Panc1 (cell line): ENCODE results near the gene FAM124B. TPM values are rescaled to one million over a fixed set of nuclear protein-coding genes. Genes with fewer than 3 reads are reported as not detected.

Source experiments
- ATAC-seq: fragments of 200-7000 bp; cut with Tn5 transposase; 2 replicates; pipeline ENCODE4 v1.9.1; 2020; ENCODE audit warnings: mild to moderate bottlenecking, moderate library complexity
- BruUV-seq: library from RNA; stranded (reverse); fragments of 400-500 nt; replicated peaks from 2 replicates; lab custom pipeline; 2021; lab: Mats Ljungman, UMichigan
- CTCF ChIA-PET: fragments of 300-600 bp; sonication (Branson Sonifier 250); formaldehyde crosslinking; loops from one replicate; lab custom pipeline; 2022; ENCODE audit warnings: antibody characterized with exemption; lab: Charles Lee
- POLR2A ChIA-PET: fragments of 300-600 bp; sonication (Branson Sonifier 250); formaldehyde crosslinking; loops from one replicate; lab custom pipeline; 2022; ENCODE audit warnings: antibody characterized with exemption; lab: Charles Lee
- DNase-seq: peaks from one replicate; pipeline ENCODE4 v3.0.0-alpha.2; 2010; ENCODE audit warnings: low read depth, low spot score
- H3K27ac ChIP-seq: 2 replicates; pipeline ENCODE4 v1.5.1; 2011; ENCODE audit warnings: mild to moderate bottlenecking, low read length, inconsistent platforms
- H3K27me3 ChIP-seq: fragments of 200-500 bp; sonication (Bioruptor generic); 2 replicates; pipeline ENCODE4 v1.6.0; 2014; ENCODE audit warnings: low read length, inconsistent platforms; ENCODE audit not compliant: control insufficient read depth, insufficient read depth
- H3K36me3 ChIP-seq: fragments of 200-500 bp; sonication (Bioruptor generic); 2 replicates; pipeline ENCODE4 v1.5.1; 2014; ENCODE audit warnings: inconsistent platforms, mild to moderate bottlenecking, low read length, moderate library complexity; ENCODE audit not compliant: control insufficient read depth, insufficient read depth
- H3K4me1 ChIP-seq: 2 replicates; pipeline ENCODE4 v1.5.1; 2011; ENCODE audit warnings: inconsistent platforms, mild to moderate bottlenecking, low read length, moderate library complexity; ENCODE audit not compliant: control insufficient read depth, insufficient read depth
- H3K4me3 ChIP-seq, 2 experiments: 2 replicates each; pipeline ENCODE4 v1.5.1; 2011 to 2012; ENCODE audit warnings: low read depth in 2 of 2, low read length in 2 of 2, mild to moderate bottlenecking in 2 of 2, inconsistent platforms in 1 of 2, moderate library complexity in 1 of 2
- H3K9me3 ChIP-seq: fragments of 200-500 bp; sonication (Bioruptor generic); 2 replicates; pipeline ENCODE4 v1.5.1; 2014; ENCODE audit warnings: low read depth, mild to moderate bottlenecking, inconsistent platforms, low read length, moderate library complexity; ENCODE audit not compliant: control insufficient read depth, insufficient read depth
- POLR2AphosphoS5 ChIP-seq: IDR thresholded peaks from 2 replicates; pipeline ENCODE4 v1.6.1; 2012; ENCODE audit warnings: mild to moderate bottlenecking, low read depth, low read length, moderate library complexity
- SIN3A ChIP-seq: IDR thresholded peaks from 2 replicates; pipeline ENCODE4 v1.6.1; 2012; ENCODE audit warnings: low read depth, mild to moderate bottlenecking, low read length, moderate library complexity, borderline replicate concordance; ENCODE audit not compliant: insufficient read depth
- TCF7L2 ChIP-seq: IDR thresholded peaks from 2 replicates; pipeline ENCODE4 v1.6.1; 2011; ENCODE audit warnings: mild to moderate bottlenecking, low read depth, low read length, inconsistent platforms
- in situ Hi-C: cut with HindIII; loops from 2 replicates; pipeline ENCODE4 v1.10.0; 2016; ENCODE audit warnings: low sequenced_read_pairs, low pct_unique_long_range_greater_than_20kb
- intact Hi-C: fragments of 100-400 bp; cut with micrococcal nuclease; formaldehyde crosslinking; loops from one replicate; pipeline ENCODE4 v1.10.0; 2022; ENCODE audit not compliant: unreplicated experiment
- total RNA-seq: library from RNA; stranded (reverse); gene quantifications from one replicate; pipeline ENCODE4 v1.2.1, GENCODE V29; 2021; ENCODE audit not compliant: unreplicated experiment
- TF ChIP-seq, protein P1 (sequence below): fragments of 450-650 bp; IDR thresholded peaks from 2 replicates; pipeline ENCODE4 v1.5.1; 2017; ENCODE audit warnings: mild to moderate bottlenecking
- TF ChIP-seq, protein P2 (sequence below), 2 experiments: IDR thresholded peaks; 2 replicates each; pipeline ENCODE4 v1.6.1; 2011 to 2012; ENCODE audit warnings: low read depth in 2 of 2, control low read depth in 1 of 2, low read length in 1 of 2, mild to moderate bottlenecking in 1 of 2, moderate library complexity in 1 of 2; ENCODE audit not compliant: insufficient read depth in 1 of 2

The FAM124B gene
- total RNA-seq, 1 experiment from 2014 or later, result 0.08 TPM

DNA sequence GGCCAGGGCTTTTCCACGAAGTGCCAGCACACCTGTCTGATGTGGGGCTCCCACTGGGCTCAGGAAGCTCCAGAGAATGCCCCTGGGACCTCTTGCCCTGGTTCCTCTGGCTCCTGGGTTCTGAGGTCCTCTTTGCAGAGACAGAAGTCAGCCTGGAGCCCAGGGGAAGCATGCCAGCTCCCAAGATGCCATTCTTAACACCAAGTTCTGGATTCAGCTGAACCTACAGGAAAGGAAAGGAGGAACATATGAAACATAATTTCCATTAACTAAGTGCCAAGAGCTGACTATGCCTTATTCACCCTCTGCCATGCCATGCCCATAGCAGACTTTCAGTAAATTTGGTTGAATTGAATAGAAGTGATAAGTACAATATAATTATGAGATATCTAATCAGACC is 21.9 kb downstream of the FAM124B start:
- no peaks in the 10 kb centered on the region for H3K4me1 ChIP-seq
- BruUV-seq, result no TSS peak
- ATAC-seq (no peak), DNase-seq (no peak)
- intact Hi-C loops (no loop called here), in situ Hi-C loops (no loop called here)
- H3K27me3 ChIP-seq, result no peaks in the 10 kb centered on the region
- ChIA-PET CTCF (no interaction called here), POLR2A (no interaction called here)
- no peaks in the 10 kb centered on the region for H3K36me3 ChIP-seq
- TF ChIP-seq, protein P1, sequence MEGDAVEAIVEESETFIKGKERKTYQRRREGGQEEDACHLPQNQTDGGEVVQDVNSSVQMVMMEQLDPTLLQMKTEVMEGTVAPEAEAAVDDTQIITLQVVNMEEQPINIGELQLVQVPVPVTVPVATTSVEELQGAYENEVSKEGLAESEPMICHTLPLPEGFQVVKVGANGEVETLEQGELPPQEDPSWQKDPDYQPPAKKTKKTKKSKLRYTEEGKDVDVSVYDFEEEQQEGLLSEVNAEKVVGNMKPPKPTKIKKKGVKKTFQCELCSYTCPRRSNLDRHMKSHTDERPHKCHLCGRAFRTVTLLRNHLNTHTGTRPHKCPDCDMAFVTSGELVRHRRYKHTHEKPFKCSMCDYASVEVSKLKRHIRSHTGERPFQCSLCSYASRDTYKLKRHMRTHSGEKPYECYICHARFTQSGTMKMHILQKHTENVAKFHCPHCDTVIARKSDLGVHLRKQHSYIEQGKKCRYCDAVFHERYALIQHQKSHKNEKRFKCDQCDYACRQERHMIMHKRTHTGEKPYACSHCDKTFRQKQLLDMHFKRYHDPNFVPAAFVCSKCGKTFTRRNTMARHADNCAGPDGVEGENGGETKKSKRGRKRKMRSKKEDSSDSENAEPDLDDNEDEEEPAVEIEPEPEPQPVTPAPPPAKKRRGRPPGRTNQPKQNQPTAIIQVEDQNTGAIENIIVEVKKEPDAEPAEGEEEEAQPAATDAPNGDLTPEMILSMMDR, result no peak
- no peak for TF ChIP-seq TCF7L2
- no peaks in the 10 kb centered on the region for H3K9me3 ChIP-seq
- H3K27ac ChIP-seq, result no peak overlapping the region
- no peak overlapping the region for H3K4me3 ChIP-seq

DNA sequence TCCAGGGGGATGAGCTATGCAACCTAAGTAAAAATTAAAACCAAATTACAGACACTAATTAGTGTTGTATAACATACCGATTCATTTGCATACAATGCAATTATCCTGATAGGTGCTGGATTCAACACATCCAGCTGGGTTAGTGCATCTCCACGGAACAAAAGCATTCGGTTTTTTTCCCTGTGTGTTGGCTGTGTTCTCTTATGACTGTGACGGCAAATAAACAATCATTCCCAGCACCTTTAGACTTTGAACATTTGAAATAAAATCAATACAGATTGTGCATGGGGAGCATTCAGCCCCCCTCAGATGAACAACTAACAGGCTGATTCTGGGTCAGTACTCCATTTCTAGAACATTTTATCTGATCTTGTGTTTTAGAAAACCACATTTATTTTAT is 22.7 kb downstream of the FAM124B start:
- no peaks in the 10 kb centered on the region for H3K4me1 ChIP-seq
- no peaks in the 10 kb centered on the region for H3K27me3 ChIP-seq
- no peak for DNase-seq
- in situ Hi-C loops, result no loop called here
- no peak for ATAC-seq
- ChIA-PET POLR2A (no interaction called here), CTCF (no interaction called here)
- no peaks in the 10 kb centered on the region for H3K9me3 ChIP-seq
- TF ChIP-seq, protein P1, result no peak
- no peak for TF ChIP-seq TCF7L2
- TF ChIP-seq SIN3A, result no peak
- TF ChIP-seq, protein P2, sequence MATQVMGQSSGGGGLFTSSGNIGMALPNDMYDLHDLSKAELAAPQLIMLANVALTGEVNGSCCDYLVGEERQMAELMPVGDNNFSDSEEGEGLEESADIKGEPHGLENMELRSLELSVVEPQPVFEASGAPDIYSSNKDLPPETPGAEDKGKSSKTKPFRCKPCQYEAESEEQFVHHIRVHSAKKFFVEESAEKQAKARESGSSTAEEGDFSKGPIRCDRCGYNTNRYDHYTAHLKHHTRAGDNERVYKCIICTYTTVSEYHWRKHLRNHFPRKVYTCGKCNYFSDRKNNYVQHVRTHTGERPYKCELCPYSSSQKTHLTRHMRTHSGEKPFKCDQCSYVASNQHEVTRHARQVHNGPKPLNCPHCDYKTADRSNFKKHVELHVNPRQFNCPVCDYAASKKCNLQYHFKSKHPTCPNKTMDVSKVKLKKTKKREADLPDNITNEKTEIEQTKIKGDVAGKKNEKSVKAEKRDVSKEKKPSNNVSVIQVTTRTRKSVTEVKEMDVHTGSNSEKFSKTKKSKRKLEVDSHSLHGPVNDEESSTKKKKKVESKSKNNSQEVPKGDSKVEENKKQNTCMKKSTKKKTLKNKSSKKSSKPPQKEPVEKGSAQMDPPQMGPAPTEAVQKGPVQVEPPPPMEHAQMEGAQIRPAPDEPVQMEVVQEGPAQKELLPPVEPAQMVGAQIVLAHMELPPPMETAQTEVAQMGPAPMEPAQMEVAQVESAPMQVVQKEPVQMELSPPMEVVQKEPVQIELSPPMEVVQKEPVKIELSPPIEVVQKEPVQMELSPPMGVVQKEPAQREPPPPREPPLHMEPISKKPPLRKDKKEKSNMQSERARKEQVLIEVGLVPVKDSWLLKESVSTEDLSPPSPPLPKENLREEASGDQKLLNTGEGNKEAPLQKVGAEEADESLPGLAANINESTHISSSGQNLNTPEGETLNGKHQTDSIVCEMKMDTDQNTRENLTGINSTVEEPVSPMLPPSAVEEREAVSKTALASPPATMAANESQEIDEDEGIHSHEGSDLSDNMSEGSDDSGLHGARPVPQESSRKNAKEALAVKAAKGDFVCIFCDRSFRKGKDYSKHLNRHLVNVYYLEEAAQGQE (IDR thresholded peaks at IDR 0.05; ENCODE audit: insufficient read depth in 1 of 2, low read depth in 2 of 2, low read length in 1 of 2), result no peak
- no peak for TF ChIP-seq POLR2AphosphoS5
- H3K27ac ChIP-seq, result no peak overlapping the region
- no peak overlapping the region for H3K4me3 ChIP-seq
- intact Hi-C loops, result no loop called here
- no peaks in the 10 kb centered on the region for H3K36me3 ChIP-seq
- BruUV-seq, result no TSS peak

DNA sequence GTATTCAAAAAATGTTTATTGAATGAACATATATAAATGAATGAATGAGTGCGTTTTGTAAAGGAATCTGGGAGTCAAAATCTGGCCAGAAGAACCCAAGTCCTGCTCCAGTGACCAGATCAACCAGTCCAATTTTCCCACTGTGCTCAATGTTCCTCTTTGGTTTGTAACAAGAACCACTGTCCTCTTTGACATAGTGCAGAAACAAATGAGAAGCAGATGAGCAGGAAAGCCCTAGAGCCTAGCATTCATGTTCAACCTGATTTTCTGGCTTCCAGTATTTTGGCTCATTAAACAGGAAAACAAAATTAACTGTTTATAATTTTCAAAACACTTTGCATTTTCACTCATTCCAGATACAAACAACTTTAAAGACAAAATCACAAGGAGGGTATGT is 23.2 kb downstream of the FAM124B start:
- intact Hi-C loops, result no loop called here
- no TSS peak for BruUV-seq
- in situ Hi-C loops, result no loop called here

More for the DNA sequence above, 23.2 kb downstream of the FAM124B start:
- ChIA-PET POLR2A (no interaction called here), CTCF (no interaction called here)
- Histone ChIP-seq H3K27ac (no peak overlapping the region), H3K36me3 (no peaks in the 10 kb centered on the region), H3K4me1 (no peaks in the 10 kb centered on the region), H3K27me3 (no peaks in the 10 kb centered on the region), H3K4me3 (no peak overlapping the region), H3K9me3 (no peaks in the 10 kb centered on the region)
- DNase-seq (no peak), ATAC-seq (no peak)
- TF ChIP-seq SIN3A, result no peak
- no peak for TF ChIP-seq TCF7L2
- TF ChIP-seq, protein P1, result no peak; the same call in 1 of the 2 replicates
- TF ChIP-seq, protein P2 (IDR thresholded peaks at IDR 0.05; ENCODE audit: insufficient read depth in 1 of 2, low read depth in 2 of 2, low read length in 1 of 2), result no peak
- no peak for TF ChIP-seq POLR2AphosphoS5
